Common myeloid progenitor, CD34-positive (primary cell): ENCODE data around the gene AGBL1.

Source experiments
- CTCF ChIA-PET: fragments of 350-600 bp; sonication (Branson Sonifier 250); formaldehyde crosslinking; loops from one replicate; lab custom pipeline; 2021; ENCODE audit warnings: antibody characterized with exemption; lab: Charles Lee
- POLR2A ChIA-PET: fragments of 350-600 bp; sonication (Branson Sonifier 250); formaldehyde crosslinking; loops from one replicate; lab custom pipeline; 2021; ENCODE audit warnings: antibody characterized with exemption; lab: Charles Lee
- DNase-seq, 3 donors: peaks; one replicate each; pipeline versions ENCODE4 v3.0.0 to v3.0.0-alpha.2; 2013
- H3K27ac ChIP-seq, 2 experiments: 1 replicate in 1 of 2; 2 replicates in 1 of 2; pipeline ENCODE4 v1.7.0; 2013; ENCODE audit warnings: inconsistent platforms in 2 of 2, low read length in 2 of 2, mild to moderate bottlenecking in 2 of 2, low read depth in 1 of 2, moderate library complexity in 1 of 2; ENCODE audit not compliant: severe bottlenecking in 2 of 2, insufficient read depth in 1 of 2, poor library complexity in 1 of 2
- H3K27me3 ChIP-seq, 5 experiments: replicated peaks in 2 of 5; 1 replicate in 3 of 5; 2 replicates in 2 of 5; pipeline versions ENCODE4 v1.6.1 to v1.7.0; 2013; ENCODE audit warnings: low read length in 4 of 5, mild to moderate bottlenecking in 2 of 5, moderate library complexity in 2 of 5, inconsistent platforms in 1 of 5; ENCODE audit not compliant: insufficient read depth in 5 of 5, control insufficient read depth in 4 of 5
- H3K36me3 ChIP-seq, 4 experiments: 1 replicate in 2 of 4; 2 replicates in 2 of 4; pipeline versions ENCODE4 v1.6.1 to v1.7.0; 2013; ENCODE audit warnings: low read length in 3 of 4, control low read depth in 1 of 4, mild to moderate bottlenecking in 1 of 4; ENCODE audit not compliant: control insufficient read depth in 4 of 4, insufficient read depth in 4 of 4
- H3K4me1 ChIP-seq, 4 experiments: 1 replicate in 3 of 4; 2 replicates in 1 of 4; pipeline versions ENCODE4 v1.6.1 to v1.7.1; 2013; ENCODE audit warnings: low read length in 3 of 4, mild to moderate bottlenecking in 3 of 4, control low read depth in 1 of 4, inconsistent platforms in 1 of 4, moderate library complexity in 1 of 4; ENCODE audit not compliant: control insufficient read depth in 4 of 4, insufficient read depth in 4 of 4; ENCODE audit errors: control extremely low read depth in 1 of 4
- H3K4me3 ChIP-seq, 7 experiments: 1 replicate in 4 of 7; 2 replicates in 3 of 7; pipeline versions ENCODE4 v1.5.1 to v1.7.0; 2013; ENCODE audit warnings: mild to moderate bottlenecking in 7 of 7, low read length in 6 of 7, moderate library complexity in 6 of 7, inconsistent platforms in 2 of 7, low read depth in 2 of 7, control low read depth in 1 of 7; ENCODE audit not compliant: insufficient read depth in 4 of 7, control insufficient read depth in 1 of 7; ENCODE audit errors: extremely low read depth in 1 of 7
- H3K9me3 ChIP-seq, 5 experiments: 1 replicate in 4 of 5; 2 replicates in 1 of 5; pipeline versions ENCODE4 v1.6.1 to v1.7.1; 2013; ENCODE audit warnings: low read length in 4 of 5, mild to moderate bottlenecking in 2 of 5, inconsistent platforms in 1 of 5, low read depth in 1 of 5, moderate library complexity in 1 of 5; ENCODE audit not compliant: control insufficient read depth in 4 of 5, insufficient read depth in 2 of 5; ENCODE audit errors: control extremely low read depth in 1 of 5
- WGBS: methylation state at CpG from one replicate; pipeline ENCODE4 v1.1.5; 2013; ENCODE audit not compliant: insufficient coverage; 5-methylcytosine and 5-hydroxymethylcytosine counted together

Gene AGBL1

GRCh38 chr15:86988033-86988432 lies 908.4 kb downstream of the AGBL1 start:
- no peaks in the 10 kb centered on the region for H3K9me3 ChIP-seq
- H3K36me3 ChIP-seq, result no peaks in the 10 kb centered on the region
- CTCF ChIA-PET, result no interaction called here
- no peak overlapping the region for H3K4me3 ChIP-seq
- no peaks in the 10 kb centered on the region for H3K4me1 ChIP-seq
- no peaks in the 10 kb centered on the region for H3K27me3 ChIP-seq
- POLR2A ChIA-PET, result no interaction called here
- H3K27ac ChIP-seq, result no peak overlapping the region
- 67% methylated on average over 1 of the region's 4 CpGs for WGBS
- DNase-seq, result no peak

DNA sequence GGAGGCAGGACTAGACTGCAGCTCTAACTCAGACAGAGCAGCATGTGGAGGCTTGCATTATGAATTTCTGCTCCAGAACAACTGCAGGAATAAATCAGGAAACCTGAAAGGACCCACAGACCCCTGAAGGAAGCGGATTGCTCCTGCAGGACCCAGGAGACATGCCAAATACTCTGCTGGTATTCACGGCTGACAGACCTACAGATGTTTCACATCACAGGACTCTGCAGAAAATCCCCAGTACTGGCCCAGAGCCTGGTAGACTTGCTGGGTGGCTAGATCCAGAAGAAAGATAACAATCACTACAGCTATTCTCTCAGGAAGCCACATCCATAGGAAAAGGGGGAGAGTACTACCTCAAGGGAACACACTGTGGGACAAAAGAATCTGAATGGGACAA lies 942.1 kb downstream of the AGBL1 start:
- DNase-seq, result no peak
- CTCF ChIA-PET, result no interaction called here
- WGBS, result 70% methylated on average over 2 of the region's 2 CpGs
- Histone ChIP-seq H3K27me3 (no peaks in the 10 kb centered on the region), H3K4me1 (no peaks in the 10 kb centered on the region), H3K4me3 (no peak overlapping the region), H3K36me3 (no peaks in the 10 kb centered on the region), H3K9me3 (peaks cover 0 to 2% (median 0%) of the 10 kb centered on the region in 5 experiments), H3K27ac (no peak overlapping the region)
- POLR2A ChIA-PET, result interaction anchor here (0.6 to 0.7 kb wide), 2 partner anchors 11 to 1291 kb away, joined by 3 read pairs; no protein-coding TSS in a partner anchor

GRCh38 chr15:87031540-87032230 lies 952.0 kb downstream of the AGBL1 start:
- Histone ChIP-seq H3K27me3 (no peaks in the 10 kb centered on the region), H3K4me3 (no peak overlapping the region), H3K4me1 (no peaks in the 10 kb centered on the region), H3K9me3 (no peaks in the 10 kb centered on the region), H3K27ac (no peak overlapping the region), H3K36me3 (no peaks in the 10 kb centered on the region)
- POLR2A ChIA-PET, result no interaction called here
- no peak for DNase-seq
- CTCF ChIA-PET, result no interaction called here
- 92% methylated on average over 4 of the region's 6 CpGs for WGBS

DNA sequence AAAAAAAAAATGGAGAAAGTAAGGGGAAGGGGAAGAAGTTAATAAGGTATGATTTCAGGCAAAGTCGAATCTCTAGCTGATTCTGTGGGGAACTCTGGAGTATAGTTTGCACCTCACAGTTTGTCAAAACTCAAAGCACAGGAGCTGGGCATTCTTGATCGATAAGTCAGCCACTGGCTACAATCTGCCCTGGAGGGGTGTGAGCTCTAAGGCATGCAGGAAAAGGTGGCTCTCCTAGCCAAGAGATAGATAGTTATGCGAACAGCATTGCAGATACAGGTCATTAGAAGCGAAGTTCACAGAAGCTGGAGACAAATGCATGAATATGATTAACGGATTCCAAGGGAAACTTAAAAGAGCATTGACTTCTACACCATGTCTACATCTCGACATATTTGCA lies 952.6 kb downstream of the AGBL1 start:
- Histone ChIP-seq H3K9me3 (no peaks in the 10 kb centered on the region), H3K4me3 (no peak overlapping the region), H3K27me3 (no peaks in the 10 kb centered on the region), H3K4me1 (no peaks in the 10 kb centered on the region), H3K27ac (no peak overlapping the region), H3K36me3 (no peaks in the 10 kb centered on the region)
- DNase-seq, result no peak
- ChIA-PET CTCF (interaction anchor here (0.6 kb wide), 1 partner anchor 584 kb away, joined by 4 read pairs; no protein-coding TSS in a partner anchor), POLR2A (interaction anchor here (0.6 kb wide), 1 partner anchor 62 kb away, joined by 6 read pairs; no protein-coding TSS in a partner anchor)
- WGBS, result 85% methylated on average over 5 of the region's 6 CpGs

DNA sequence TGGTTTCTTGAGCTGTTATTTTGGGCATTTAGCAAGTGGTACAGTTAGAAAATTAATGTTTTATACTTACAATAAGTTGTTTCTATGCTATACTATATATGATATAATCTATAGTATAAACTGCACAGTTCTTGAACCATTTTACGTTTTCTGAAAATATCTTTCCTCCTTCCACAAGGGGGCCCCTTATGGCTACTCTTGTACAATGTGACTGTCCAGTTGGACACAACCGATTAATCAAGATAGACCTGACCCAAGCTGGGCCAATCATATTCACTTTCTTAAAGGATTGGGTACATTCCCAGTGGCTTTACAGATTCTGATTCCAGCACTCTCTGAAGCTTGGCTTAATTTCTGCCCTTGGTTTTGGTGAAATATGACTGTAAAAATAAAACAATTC lies 953.4 kb downstream of the AGBL1 start:
- Histone ChIP-seq H3K4me3 (no peak overlapping the region), H3K9me3 (no peaks in the 10 kb centered on the region), H3K27me3 (no peaks in the 10 kb centered on the region), H3K36me3 (no peaks in the 10 kb centered on the region), H3K4me1 (no peaks in the 10 kb centered on the region), H3K27ac (no peak overlapping the region)
- ChIA-PET CTCF (no interaction called here), POLR2A (no interaction called here)
- 33% methylated on average over 1 of the region's 2 CpGs for WGBS
- no peak for DNase-seq

DNA sequence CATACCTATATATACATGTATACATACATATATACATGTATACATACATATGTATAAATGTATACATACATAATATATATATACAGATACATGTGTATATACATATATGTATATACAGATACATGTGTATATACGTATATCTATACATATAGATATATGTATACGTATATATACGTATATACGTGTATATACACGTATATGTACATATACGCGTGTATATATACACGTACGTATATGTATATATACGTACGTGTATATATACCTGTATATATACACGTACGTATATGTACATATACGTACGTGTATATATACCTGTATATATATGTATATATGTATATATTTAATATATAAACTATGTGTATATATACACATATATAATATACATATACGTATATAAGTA lies 955.2 kb downstream of the AGBL1 start:
- WGBS, result no CpG with 5 or more reads among the region's 16 CpGs
- H3K9me3 ChIP-seq, result no peaks in the 10 kb centered on the region
- no peaks in the 10 kb centered on the region for H3K4me1 ChIP-seq
- no peak for DNase-seq
- no peak overlapping the region for H3K4me3 ChIP-seq
- no peaks in the 10 kb centered on the region for H3K36me3 ChIP-seq
- CTCF ChIA-PET, result no interaction called here
- POLR2A ChIA-PET, result no interaction called here
- H3K27ac ChIP-seq, result no peak overlapping the region
- H3K27me3 ChIP-seq, result peaks cover 0 to 1% (median 0%) of the 10 kb centered on the region in 5 experiments

DNA sequence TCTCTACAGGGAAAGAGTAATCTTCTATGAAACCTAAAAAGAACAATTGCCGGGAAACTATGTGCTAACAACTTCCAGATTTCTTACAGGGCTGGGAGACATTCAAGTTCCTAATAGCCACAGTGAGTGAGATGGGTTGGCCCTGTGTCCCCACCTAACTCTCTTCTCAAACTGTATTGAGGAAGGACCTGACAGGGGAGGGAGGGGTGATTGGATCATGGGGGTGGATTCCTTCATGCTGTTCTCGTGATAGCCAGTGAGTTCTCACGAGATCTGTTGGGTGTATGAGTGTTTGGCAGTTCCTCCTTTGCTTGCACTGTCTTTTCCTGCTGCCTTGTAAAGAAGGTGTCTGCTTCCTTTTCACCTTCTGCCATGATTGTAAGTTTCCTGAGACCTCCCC lies 958.7 kb downstream of the AGBL1 start:
- POLR2A ChIA-PET, result no interaction called here
- WGBS, result 10% methylated on average over 2 of the region's 3 CpGs
- Histone ChIP-seq H3K4me1 (no peaks in the 10 kb centered on the region), H3K36me3 (no peaks in the 10 kb centered on the region), H3K9me3 (no peaks in the 10 kb centered on the region), H3K27me3 (peaks cover 0 to 1% (median 0%) of the 10 kb centered on the region in 5 experiments), H3K27ac (no peak overlapping the region), H3K4me3 (no peak overlapping the region)
- CTCF ChIA-PET, result no interaction called here
- DNase-seq, result no peak
